GM12891 (cell line): ENCODE measurements around the gene NCOA3.
"Not testable (repeated sequence)": the region's sequence is repeated elsewhere in the genome, so short reads cannot be mapped to it uniquely, and the experiment has no call there.

Experiments used
- DNase-seq: peaks from one replicate; pipeline ENCODE4 v3.0.0; 2011; ENCODE audit warnings: low spot score; ENCODE audit not compliant: insufficient read length
- FAIRE-seq: peaks from 2 replicates; lab custom pipeline; 2011; peaks lifted over from hg19 to GRCh38; lab: Jason Lieb, UNC
- PAX5 ChIP-seq: IDR thresholded peaks from 2 replicates; pipeline ENCODE4 v1.6.1; 2011; ENCODE audit warnings: low read length, moderate library complexity, mild to moderate bottlenecking; ENCODE audit not compliant: insufficient read depth, severe bottlenecking
- POLR2A ChIP-seq: IDR thresholded peaks from 2 replicates; pipeline ENCODE4 v1.6.1; 2011; ENCODE audit warnings: low read depth, low read length, control low read depth
- POLR2AphosphoS5 ChIP-seq: IDR thresholded peaks from 2 replicates; pipeline ENCODE4 v1.6.1; 2011; ENCODE audit warnings: low read depth, low read length, control low read depth
- POU2F2 ChIP-seq: IDR thresholded peaks from 2 replicates; pipeline ENCODE4 v1.6.1; 2011; ENCODE audit warnings: low read depth, mild to moderate bottlenecking, control low read depth, low read length, moderate library complexity
- SPI1 ChIP-seq: IDR thresholded peaks from 2 replicates; pipeline ENCODE4 v1.6.1; 2011; ENCODE audit warnings: low read depth, low read length, control low read depth
- TAF1 ChIP-seq: IDR thresholded peaks from 2 replicates; pipeline ENCODE4 v1.6.1; 2011; ENCODE audit warnings: low read depth, low read length, control low read depth

Gene NCOA3

DNA sequence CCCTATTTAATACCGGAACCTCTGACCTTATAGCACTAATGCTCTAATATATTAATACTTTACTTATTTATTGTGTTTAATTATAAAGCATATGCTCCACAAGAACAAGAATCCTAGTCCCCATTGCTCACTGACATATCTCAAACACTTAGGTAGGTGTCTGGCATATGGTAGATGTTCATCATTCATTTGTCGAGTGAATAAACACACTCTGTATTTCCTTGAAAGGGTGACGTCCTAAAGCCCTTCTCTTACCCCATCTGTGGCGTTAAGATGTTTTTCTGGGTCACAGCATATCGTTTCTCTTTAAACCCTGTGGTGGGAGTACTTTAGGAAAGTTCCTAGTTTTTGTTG is 45.3 kb downstream of the NCOA3 start:
- TF ChIP-seq POLR2A: no peak
- TF ChIP-seq SPI1: no peak
- no peak for TF ChIP-seq POU2F2
- no peak for TF ChIP-seq TAF1
- TF ChIP-seq PAX5: no peak
- TF ChIP-seq POLR2AphosphoS5: no peak
- no peak for FAIRE-seq
- DNase-seq: no peak

DNA sequence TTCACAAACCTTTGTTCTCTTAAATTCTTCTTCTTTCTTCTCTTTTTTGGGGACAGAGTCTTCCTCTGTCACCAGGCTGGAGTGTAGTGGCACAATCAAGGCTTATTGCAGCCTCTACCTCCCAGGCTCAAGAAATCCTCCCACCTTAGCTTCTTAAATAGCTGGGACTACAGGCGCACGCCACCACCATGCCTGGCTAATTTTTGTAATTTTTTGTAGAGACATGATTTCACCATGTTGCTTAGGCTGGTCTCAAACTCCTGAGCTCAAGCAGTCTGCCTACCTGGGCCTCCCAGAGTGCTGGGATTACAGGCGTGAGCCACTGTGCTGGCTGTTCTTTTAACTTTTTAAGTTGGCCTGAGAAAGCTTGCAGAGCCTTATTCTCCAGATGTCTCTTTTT is 48.0 kb downstream of the NCOA3 start:
- TF ChIP-seq TAF1 (no peak), POU2F2 (no peak), PAX5 (no peak), SPI1 (no peak), POLR2A (no peak), POLR2AphosphoS5 (no peak)
- DNase-seq: no peak
- no peak for FAIRE-seq

DNA sequence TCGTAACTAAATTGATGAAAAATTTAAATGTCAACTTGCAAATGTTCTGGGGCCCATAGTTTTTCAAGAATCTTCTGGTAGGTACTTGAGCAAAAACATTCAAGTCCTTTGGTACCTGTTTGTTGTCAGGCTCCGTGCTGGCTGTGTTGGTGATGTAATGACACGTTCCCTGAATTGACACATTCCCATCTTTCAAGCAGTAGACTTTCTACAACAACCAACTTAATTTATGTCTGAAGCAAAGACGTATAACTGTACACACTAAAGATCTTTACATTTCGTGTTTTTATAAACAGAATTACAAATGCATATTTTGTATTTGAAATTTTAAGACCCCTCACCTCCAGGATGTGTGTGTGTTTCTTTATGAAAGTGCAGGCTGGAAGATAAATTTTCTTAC is 49.5 kb downstream of the NCOA3 start:
- DNase-seq: no peak
- FAIRE-seq: no peak
- TF ChIP-seq PAX5: no peak
- no peak for TF ChIP-seq TAF1
- no peak for TF ChIP-seq POLR2AphosphoS5
- no peak for TF ChIP-seq POLR2A
- no peak for TF ChIP-seq POU2F2
- no peak for TF ChIP-seq SPI1

DNA sequence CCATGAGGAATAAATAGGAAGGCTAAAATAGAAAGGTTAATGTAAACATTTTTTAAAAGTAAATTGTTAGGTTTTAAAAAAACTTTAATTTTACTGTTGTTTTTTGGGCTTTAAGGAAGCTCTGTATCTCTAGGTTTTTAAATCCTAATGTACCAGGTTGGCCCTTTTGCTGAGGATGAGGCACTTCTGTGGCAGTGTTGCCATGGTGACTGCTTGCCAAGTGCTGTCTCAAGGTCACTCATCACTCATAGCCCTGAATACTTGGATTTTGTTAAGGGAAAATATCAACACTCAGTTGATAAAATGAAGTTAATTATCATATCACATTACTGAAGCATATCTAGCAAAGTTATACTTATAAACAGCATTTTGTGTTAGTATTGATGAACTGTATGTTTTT is 50.2 kb downstream of the NCOA3 start:
- TF ChIP-seq POLR2AphosphoS5 (no peak), SPI1 (no peak), TAF1 (no peak), POU2F2 (no peak), POLR2A (no peak), PAX5 (no peak)
- FAIRE-seq (peak; percentile 55), DNase-seq (no peak)

DNA sequence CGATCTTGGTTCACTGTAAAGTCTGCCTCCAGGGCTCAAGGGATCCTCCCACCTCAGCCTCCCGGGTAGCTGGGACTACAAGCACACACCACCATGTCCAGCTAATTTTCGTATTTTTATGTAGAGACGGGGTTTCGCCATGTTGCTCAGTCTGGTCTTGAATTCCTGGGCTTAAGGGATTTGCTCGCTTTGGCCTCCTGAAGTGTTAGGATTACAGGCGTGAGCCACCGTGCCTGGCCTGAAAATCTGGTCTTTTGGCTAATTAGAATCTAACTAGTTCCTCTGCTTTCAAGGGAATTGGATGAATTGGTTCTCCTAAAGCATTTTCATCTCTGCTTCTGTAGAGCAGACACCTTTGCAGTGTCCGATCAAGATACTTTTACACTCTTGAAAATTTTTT is 51.3 kb downstream of the NCOA3 start:
- TF ChIP-seq POLR2A: no peak
- no peak for TF ChIP-seq SPI1
- TF ChIP-seq POLR2AphosphoS5: no peak
- no peak for TF ChIP-seq POU2F2
- TF ChIP-seq PAX5: no peak
- no peak for TF ChIP-seq TAF1
- DNase-seq (no peak), FAIRE-seq (peak; percentile 68)

DNA sequence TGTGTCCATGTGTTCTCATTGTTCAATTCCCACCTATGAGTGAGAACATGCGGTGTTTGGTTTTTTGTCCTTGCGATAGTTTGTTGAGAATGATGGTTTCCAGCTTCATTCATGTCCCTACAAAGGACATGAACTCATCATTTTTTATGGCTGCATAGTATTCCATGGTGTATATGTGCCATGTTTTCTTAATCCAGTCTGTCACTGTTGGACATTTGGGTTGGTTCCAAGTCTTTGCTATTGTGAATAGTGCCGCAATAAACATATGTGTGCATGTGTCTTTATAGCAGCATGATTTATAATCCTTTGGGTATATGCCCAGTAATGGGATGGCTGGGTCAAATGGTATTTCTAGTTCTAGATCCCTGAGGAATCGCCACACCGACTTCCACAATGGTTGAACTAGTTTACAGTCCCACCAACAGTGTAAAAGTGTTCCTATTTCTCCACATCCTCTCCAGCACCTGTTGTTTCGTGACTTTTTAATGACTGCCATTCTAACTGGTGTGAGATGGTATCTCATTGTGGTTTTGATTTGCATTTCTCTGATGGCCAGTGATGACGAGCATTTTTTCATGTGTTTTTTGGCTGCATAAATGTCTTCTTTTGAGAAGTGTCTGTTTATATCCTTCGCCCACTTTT is 52.0 kb downstream of the NCOA3 start:
- not testable (repeated sequence) for FAIRE-seq, DNase-seq

DNA sequence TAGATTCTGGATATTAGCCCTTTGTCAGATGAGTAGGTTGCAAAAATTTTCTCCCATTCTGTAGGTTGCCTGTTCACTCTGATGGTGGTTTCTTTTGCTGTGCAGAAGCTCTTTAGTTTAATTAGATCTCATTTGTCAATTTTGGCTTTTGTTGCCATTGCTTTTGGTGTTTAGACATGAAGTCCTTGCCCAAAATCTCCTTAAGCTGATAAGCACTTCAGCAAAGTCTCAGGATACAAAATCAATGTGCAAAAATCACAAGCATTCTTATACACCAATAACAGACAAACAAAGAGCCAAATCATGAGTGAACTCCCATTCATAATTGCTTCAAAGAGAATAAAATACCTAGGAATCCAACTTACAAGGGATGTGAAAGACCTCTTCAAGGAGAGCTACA is 52.6 kb downstream of the NCOA3 start:
- not testable (repeated sequence) for DNase-seq, FAIRE-seq

DNA sequence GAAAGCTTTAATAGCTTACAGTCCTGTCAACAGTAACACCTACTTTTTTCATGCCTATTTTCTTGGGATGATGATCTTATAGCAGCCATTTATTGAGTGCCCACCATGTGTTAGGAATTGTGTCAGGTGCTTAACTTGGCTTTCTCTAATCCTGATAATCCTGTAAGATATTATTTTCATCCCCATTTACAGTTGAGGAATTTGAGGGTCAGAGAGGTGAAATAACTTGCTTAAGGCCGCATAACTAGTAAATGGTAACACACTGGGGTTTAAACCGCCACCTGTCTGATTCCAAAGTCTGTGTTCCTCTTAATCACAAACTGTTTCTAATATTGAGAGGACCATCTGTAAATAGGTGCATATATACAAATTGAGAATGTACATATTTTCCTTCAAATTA is 55.5 kb downstream of the NCOA3 start:
- TF ChIP-seq SPI1 (no peak), POLR2AphosphoS5 (no peak), PAX5 (no peak), POLR2A (no peak), POU2F2 (no peak), TAF1 (no peak)
- FAIRE-seq (no peak), DNase-seq (no peak)

DNA sequence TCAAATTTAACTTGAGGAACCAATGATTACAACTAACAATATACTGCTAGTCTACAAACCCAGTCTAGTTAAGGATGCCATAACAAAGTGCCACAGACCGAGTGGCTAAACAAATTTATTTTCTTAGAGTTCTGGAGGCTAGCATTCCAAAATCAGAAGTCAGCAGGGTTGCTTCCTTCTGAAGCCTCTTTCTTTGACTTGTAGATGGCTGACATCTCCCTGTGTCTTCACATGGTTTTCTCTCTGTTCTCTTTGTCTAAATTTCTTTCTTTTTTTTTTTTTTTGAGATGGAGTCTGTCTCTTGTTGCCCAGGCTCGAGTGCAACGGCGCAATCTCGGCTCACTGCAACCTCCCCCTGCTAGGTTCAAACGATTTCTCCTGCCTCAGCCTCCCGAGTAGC is 56.1 kb downstream of the NCOA3 start:
- FAIRE-seq: no peak
- no peak for DNase-seq
- TF ChIP-seq POU2F2 (no peak), POLR2A (no peak), SPI1 (no peak), POLR2AphosphoS5 (no peak), TAF1 (no peak), PAX5 (no peak)

DNA sequence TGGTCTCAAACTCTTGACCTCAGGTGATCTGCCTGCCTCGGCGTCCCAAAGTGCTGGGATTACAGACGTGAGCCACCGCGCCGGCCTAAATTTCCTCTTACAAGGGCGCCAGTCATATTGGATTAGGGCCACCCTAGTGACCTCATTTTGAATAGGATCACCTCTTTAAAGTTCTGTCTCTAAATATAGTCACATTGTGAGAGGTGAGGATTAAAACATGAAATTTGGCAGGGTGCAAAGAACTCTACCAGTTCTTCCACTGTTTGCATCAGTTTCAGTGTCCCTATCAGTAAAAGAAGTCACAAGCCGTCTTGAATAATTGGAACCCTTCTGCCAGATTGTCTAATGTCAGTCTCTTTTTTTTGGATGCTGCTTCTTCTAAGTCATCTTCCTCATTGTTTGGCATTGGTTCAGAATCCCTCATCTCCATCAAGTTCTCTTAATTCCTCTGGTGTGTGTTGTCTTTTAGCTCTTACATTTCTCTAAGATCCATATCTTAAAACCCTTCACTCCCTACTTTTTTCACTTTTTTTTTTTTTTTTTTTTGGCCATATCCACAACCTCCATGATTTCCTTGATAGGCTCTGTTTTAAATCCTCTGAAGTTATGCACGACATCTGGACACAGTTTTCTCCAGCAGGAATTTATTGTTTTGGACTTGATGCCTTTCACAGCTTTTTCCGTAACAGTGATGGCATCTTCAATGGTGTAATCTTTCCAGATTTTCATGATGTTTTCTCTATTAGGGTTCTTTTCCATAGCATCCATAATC is 56.8 kb downstream of the NCOA3 start:
- FAIRE-seq (no peak), DNase-seq (no peak)
- no peak for TF ChIP-seq POLR2A
- TF ChIP-seq TAF1: no peak
- no peak for TF ChIP-seq PAX5
- no peak for TF ChIP-seq SPI1
- no peak for TF ChIP-seq POU2F2
- no peak for TF ChIP-seq POLR2AphosphoS5
